Neural cell (in vitro differentiated cells): ENCODE measurements around the gene SGSH. TPM values are rescaled to one million over a fixed set of nuclear protein-coding genes. Genes with fewer than 3 reads are reported as not detected.

Experiments used
- H2AFZ ChIP-seq: fragments of 200-600, 300-800 bp; sonication (generic), shearing (Covaris generic); 2 replicates; pipeline ENCODE4 v1.6.0; 2014; ENCODE audit warnings: low read depth, mild to moderate bottlenecking, antibody characterized with exemption, low read length, moderate library complexity
- H3F3A ChIP-seq: fragments of 200-600 bp; shearing (Covaris generic); 2 replicates; pipeline ENCODE4 v1.6.1; 2016; ENCODE audit warnings: mild to moderate bottlenecking, moderate library complexity, mixed read lengths, antibody characterized with exemption, low read length; ENCODE audit not compliant: insufficient read depth, poor library complexity, severe bottlenecking
- H3K27ac ChIP-seq: fragments of 200-600, 300-800 bp; sonication (generic), shearing (Covaris generic); 2 replicates; pipeline ENCODE4 v1.5.1; 2014; ENCODE audit warnings: mild to moderate bottlenecking, low read length, moderate library complexity
- H3K27me3 ChIP-seq: fragments of 300-800, 200-600 bp; sonication (generic), shearing (Covaris generic); 2 replicates; pipeline ENCODE4 v1.6.0; 2014; ENCODE audit warnings: mild to moderate bottlenecking, low read depth, low read length, moderate library complexity; ENCODE audit not compliant: insufficient read depth
- H3K36me3 ChIP-seq: fragments of 300-800, 200-600 bp; sonication (generic), shearing (Covaris generic); 2 replicates; pipeline ENCODE4 v1.5.1; 2014; ENCODE audit warnings: mild to moderate bottlenecking, antibody characterized with exemption, low read length, moderate library complexity; ENCODE audit not compliant: insufficient read depth
- H3K4me2 ChIP-seq: fragments of 300-800, 200-600 bp; sonication (generic), shearing (Covaris generic); 2 replicates; pipeline ENCODE4 v1.6.0; 2014; ENCODE audit warnings: mild to moderate bottlenecking, low read length
- H3K4me3 ChIP-seq: fragments of 300-800, 200-600 bp; sonication (generic), shearing (Covaris generic); 2 replicates; pipeline ENCODE4 v1.5.1; 2014; ENCODE audit warnings: mild to moderate bottlenecking, low read length, moderate library complexity
- H3K79me2 ChIP-seq: fragments of 200-600 bp; shearing (Covaris generic); replicated peaks from 2 replicates; pipeline ENCODE4 v1.6.0; 2014; ENCODE audit warnings: mild to moderate bottlenecking, low read length, moderate library complexity; ENCODE audit not compliant: insufficient read depth
- H3K9ac ChIP-seq: fragments of 300-800, 200-600 bp; sonication (generic), shearing (Covaris generic); 2 replicates; pipeline ENCODE4 v1.6.1; 2016; ENCODE audit warnings: mild to moderate bottlenecking, low read length, mixed read lengths
- H3K9me2 ChIP-seq: fragments of 200-600 bp; shearing (Covaris generic); 2 replicates; pipeline ENCODE4 v1.6.1; 2016; ENCODE audit warnings: mild to moderate bottlenecking, low read length, mixed read lengths; ENCODE audit not compliant: insufficient read depth
- H3K9me3 ChIP-seq: fragments of 200-600, 300-800 bp; sonication (generic), shearing (Covaris generic); 2 replicates; pipeline ENCODE4 v1.6.1; 2016; ENCODE audit warnings: mild to moderate bottlenecking, mixed run types, low read length, moderate library complexity, mixed read lengths
- H4K20me1 ChIP-seq: fragments of 200-600 bp; shearing (Covaris generic); 2 replicates; pipeline ENCODE4 v1.6.1; 2016; ENCODE audit warnings: mild to moderate bottlenecking, mixed run types; ENCODE audit not compliant: insufficient read depth
- EP300 ChIP-seq: fragments of 450-650 bp; conservative IDR thresholded peaks from 2 replicates; pipeline ENCODE4 v1.6.1; 2014; ENCODE audit warnings: antibody characterized with exemption, mild to moderate bottlenecking, moderate library complexity; ENCODE audit not compliant: poor library complexity, severe bottlenecking
- EZH2 ChIP-seq: fragments of 200-600, 300-800 bp; shearing (Covaris generic), sonication (generic); IDR thresholded peaks from 2 replicates; pipeline ENCODE4 v1.6.1; 2014; ENCODE audit warnings: antibody characterized with exemption, low read length, borderline replicate concordance, mild to moderate bottlenecking; ENCODE audit not compliant: insufficient read depth, poor library complexity, severe bottlenecking
- MXI1 ChIP-seq: fragments of 450-650 bp; conservative IDR thresholded peaks from 2 replicates; pipeline ENCODE4 v1.6.1; 2014; ENCODE audit warnings: antibody characterized with exemption, mild to moderate bottlenecking; ENCODE audit not compliant: poor library complexity, severe bottlenecking
- POLR2AphosphoS5 ChIP-seq: IDR thresholded peaks from 2 replicates; pipeline ENCODE4 v1.6.1; 2012
- RAD21 ChIP-seq: fragments of 450-650 bp; conservative IDR thresholded peaks from 2 replicates; pipeline ENCODE4 v1.6.1; 2014; ENCODE audit warnings: antibody characterized with exemption, mild to moderate bottlenecking, moderate library complexity
- REST ChIP-seq: IDR thresholded peaks from 2 replicates; pipeline ENCODE4 v1.6.1; 2012; ENCODE audit warnings: borderline replicate concordance
- SMC3 ChIP-seq: fragments of 450-650 bp; conservative IDR thresholded peaks from 2 replicates; pipeline ENCODE4 v1.6.1; 2014; ENCODE audit warnings: antibody characterized with exemption, mild to moderate bottlenecking, moderate library complexity; ENCODE audit not compliant: poor library complexity
- TAF1 ChIP-seq: IDR thresholded peaks from 2 replicates; pipeline ENCODE4 v1.6.1; 2012; ENCODE audit warnings: low read depth
- polyA plus RNA-seq: library from polyadenylated mRNA; depleted of rRNA; stranded (reverse); fragments of >200 nt; gene quantifications from 2 replicates; pipeline ENCODE4 v1.2.3, GENCODE V29; 2014
- TF ChIP-seq, protein P1 (sequence below): fragments of 450-650 bp; IDR thresholded peaks from 2 replicates; pipeline ENCODE4 v1.5.1; 2014; ENCODE audit warnings: antibody characterized with exemption, mild to moderate bottlenecking, moderate library complexity; ENCODE audit not compliant: poor library complexity, severe bottlenecking

The SGSH gene
- polyA plus RNA-seq, 1 donor from 2014 or later = 8.0 TPM

DNA sequence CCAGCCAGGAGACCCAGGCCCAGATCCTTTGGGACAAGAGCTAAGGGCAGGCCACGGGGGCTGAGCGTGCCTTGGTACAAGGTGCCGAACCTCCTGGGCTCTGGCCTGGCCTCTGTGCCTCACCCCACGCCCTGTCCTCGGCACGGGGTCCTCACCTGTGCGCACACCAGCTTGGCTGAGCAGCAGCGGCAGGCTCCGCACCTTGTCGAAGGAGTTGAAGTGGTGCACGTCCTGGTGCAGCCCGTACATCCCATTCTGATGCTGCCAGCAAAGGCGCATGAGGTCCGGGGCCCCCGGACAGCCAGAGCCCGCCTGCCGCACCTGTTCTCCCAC lies 5.3 kb downstream of the SGSH start:
- no peaks in the 10 kb centered on the region for H4K20me1 ChIP-seq
- no peak overlapping the region for H3K9ac ChIP-seq
- H3K36me3 ChIP-seq = no peaks in the 10 kb centered on the region
- H3K27ac ChIP-seq = no peak overlapping the region
- no peak for TF ChIP-seq SMC3
- TF ChIP-seq EP300 = no peak
- TF ChIP-seq POLR2AphosphoS5 = no peak
- no peaks in the 10 kb centered on the region for H3K9me3 ChIP-seq
- no peaks in the 10 kb centered on the region for H3F3A ChIP-seq
- no peak overlapping the region for H2AFZ ChIP-seq
- no peaks in the 10 kb centered on the region for H3K27me3 ChIP-seq
- H3K4me3 ChIP-seq = no peak overlapping the region
- H3K79me2 ChIP-seq = no peaks in the 10 kb centered on the region
- H3K9me2 ChIP-seq = no peaks in the 10 kb centered on the region
- H3K4me2 ChIP-seq = no peak overlapping the region

GRCh38 chr17:80214012-80214877 lies 5.9 kb downstream of the SGSH start:
- no peak for TF ChIP-seq MXI1
- no peak for TF ChIP-seq POLR2AphosphoS5
- TF ChIP-seq EP300 = no peak
- TF ChIP-seq, protein P1, sequence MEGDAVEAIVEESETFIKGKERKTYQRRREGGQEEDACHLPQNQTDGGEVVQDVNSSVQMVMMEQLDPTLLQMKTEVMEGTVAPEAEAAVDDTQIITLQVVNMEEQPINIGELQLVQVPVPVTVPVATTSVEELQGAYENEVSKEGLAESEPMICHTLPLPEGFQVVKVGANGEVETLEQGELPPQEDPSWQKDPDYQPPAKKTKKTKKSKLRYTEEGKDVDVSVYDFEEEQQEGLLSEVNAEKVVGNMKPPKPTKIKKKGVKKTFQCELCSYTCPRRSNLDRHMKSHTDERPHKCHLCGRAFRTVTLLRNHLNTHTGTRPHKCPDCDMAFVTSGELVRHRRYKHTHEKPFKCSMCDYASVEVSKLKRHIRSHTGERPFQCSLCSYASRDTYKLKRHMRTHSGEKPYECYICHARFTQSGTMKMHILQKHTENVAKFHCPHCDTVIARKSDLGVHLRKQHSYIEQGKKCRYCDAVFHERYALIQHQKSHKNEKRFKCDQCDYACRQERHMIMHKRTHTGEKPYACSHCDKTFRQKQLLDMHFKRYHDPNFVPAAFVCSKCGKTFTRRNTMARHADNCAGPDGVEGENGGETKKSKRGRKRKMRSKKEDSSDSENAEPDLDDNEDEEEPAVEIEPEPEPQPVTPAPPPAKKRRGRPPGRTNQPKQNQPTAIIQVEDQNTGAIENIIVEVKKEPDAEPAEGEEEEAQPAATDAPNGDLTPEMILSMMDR = no peak
- TF ChIP-seq SMC3 = no peak
- no peak for TF ChIP-seq EZH2
- no peak for TF ChIP-seq TAF1
- TF ChIP-seq RAD21 = no peak
- no peak for TF ChIP-seq REST
- no peaks in the 10 kb centered on the region for H3K36me3 ChIP-seq
- H3F3A ChIP-seq = no peaks in the 10 kb centered on the region
- no peak overlapping the region for H3K9ac ChIP-seq
- no peaks in the 10 kb centered on the region for H3K9me3 ChIP-seq
- H3K27me3 ChIP-seq = no peaks in the 10 kb centered on the region
- no peaks in the 10 kb centered on the region for H3K9me2 ChIP-seq
- no peak overlapping the region for H2AFZ ChIP-seq
- no peak overlapping the region for H3K4me2 ChIP-seq
- no peak overlapping the region for H3K27ac ChIP-seq
- H3K79me2 ChIP-seq = no peaks in the 10 kb centered on the region
- no peak overlapping the region for H3K4me3 ChIP-seq
- H4K20me1 ChIP-seq = no peaks in the 10 kb centered on the region
